ENCODE measurements around the gene AFG3L2. TPM values are rescaled to one million over a fixed set of nuclear protein-coding genes. Genes with fewer than 3 reads are reported as not detected.
"Not testable (repeated sequence)": the region's sequence is repeated elsewhere in the genome, so short reads cannot be mapped to it uniquely, and the experiment has no call there.

AFG3L2 gene
- total RNA-seq, 1 experiment from 2014 or later = 42.3 TPM

- H3K9me3 ChIP-seq (replicated peaks); DNase-seq: not testable (repeated sequence)
These were observed 5.3 kb upstream of the AFG3L2 start for GRCh38 chr18:12382221-12382814.

GRCh38 chr18:12378198-12378558 lies 1.2 kb upstream of the AFG3L2 start:
- Histone ChIP-seq H3K4me3 (peak overlapping the region; percentile 57), H3K27ac (peak overlapping the region; percentile 57)
- H3K27me3 ChIP-seq; H3K9me3 ChIP-seq (replicated peaks); H3K36me3 ChIP-seq; H3K4me1 ChIP-seq; DNase-seq: not testable (repeated sequence)

More at GRCh38 chr18:12382221-12382814, 5.3 kb upstream of the AFG3L2 start:
- not testable (repeated sequence) for H3K27me3 ChIP-seq, H3K36me3 ChIP-seq, H3K4me1 ChIP-seq, H3K27ac ChIP-seq, H3K4me3 ChIP-seq

GRCh38 chr18:12377556-12378197 lies 650 bp upstream of the AFG3L2 start:
- peak overlapping the region; percentile 57 for H3K27ac ChIP-seq
- no peaks in the 10 kb centered on the region for H3K36me3 ChIP-seq
- H3K4me1 ChIP-seq = peaks cover 3% of the 10 kb centered on the region; the same call in 1 of the 2 replicates
- no peak for DNase-seq
- H3K4me3 ChIP-seq = peak overlapping the region; percentile 57
- no peaks in the 10 kb centered on the region for H3K27me3 ChIP-seq
- H3K9me3 ChIP-seq (replicated peaks) = no peaks in the 10 kb centered on the region

GRCh38 chr18:12376034-12376753 lies 833 bp downstream of the AFG3L2 start:
- Histone ChIP-seq H3K4me1 (peaks cover 3% of the 10 kb centered on the region; the same call in 1 of the 2 replicates), H3K27me3 (no peaks in the 10 kb centered on the region), H3K27ac (peak overlapping the region; percentile 92), H3K9me3 (replicated peaks) (no peaks in the 10 kb centered on the region), H3K36me3 (no peaks in the 10 kb centered on the region), H3K4me3 (peak overlapping the region; percentile 90)
- DNase-seq = peak in 1 of 2 experiments; percentile 49

GRCh38 chr18:12374401-12374800 lies 2.6 kb downstream of the AFG3L2 start:
- no peak for DNase-seq
- Histone ChIP-seq H3K27me3 (no peaks in the 10 kb centered on the region), H3K27ac (no peak overlapping the region), H3K9me3 (replicated peaks) (no peaks in the 10 kb centered on the region), H3K4me3 (no peak overlapping the region), H3K36me3 (no peaks in the 10 kb centered on the region), H3K4me1 (peaks cover 3% of the 10 kb centered on the region; the same call in 1 of the 2 replicates)

GRCh38 chr18:12373771-12374116 lies 3.3 kb downstream of the AFG3L2 start:
- H3K9me3 ChIP-seq (replicated peaks) = no peaks in the 10 kb centered on the region
- no peaks in the 10 kb centered on the region for H3K27me3 ChIP-seq
- no peak for DNase-seq
- no peaks in the 10 kb centered on the region; the same call in 1 of the 2 replicates for H3K36me3 ChIP-seq
- H3K4me1 ChIP-seq = peaks cover 3% of the 10 kb centered on the region; the same call in 1 of the 2 replicates
- H3K4me3 ChIP-seq = no peak overlapping the region
- no peak overlapping the region for H3K27ac ChIP-seq

- Histone ChIP-seq H3K27me3 (no peaks in the 10 kb centered on the region), H3K4me1 (peaks cover 3% of the 10 kb centered on the region; the same call in 1 of the 2 replicates), H3K36me3 (peaks cover 4% of the 10 kb centered on the region; the same call in 1 of the 2 replicates), H3K9me3 (replicated peaks) (no peaks in the 10 kb centered on the region), H3K27ac (no peak overlapping the region), H3K4me3 (no peak overlapping the region)
- no peak for DNase-seq
These were observed 3.8 kb downstream of the AFG3L2 start for GRCh38 chr18:12373116-12373770.

- Histone ChIP-seq H3K27ac (no peak overlapping the region), H3K4me3 (no peak overlapping the region), H3K36me3 (peaks cover 4% of the 10 kb centered on the region; the same call in 1 of the 2 replicates), H3K4me1 (peaks cover 3% of the 10 kb centered on the region; the same call in 1 of the 2 replicates), H3K27me3 (no peaks in the 10 kb centered on the region), H3K9me3 (replicated peaks) (no peaks in the 10 kb centered on the region)
- DNase-seq = no peak
These were observed 4.6 kb downstream of the AFG3L2 start for GRCh38 chr18:12372406-12372805.

GRCh38 chr18:12371590-12371989 lies 5.4 kb downstream of the AFG3L2 start:
- Histone ChIP-seq H3K27me3 (no peaks in the 10 kb centered on the region), H3K4me3 (no peak overlapping the region), H3K4me1 (peaks cover 3% of the 10 kb centered on the region; the same call in 1 of the 2 replicates), H3K9me3 (replicated peaks) (no peaks in the 10 kb centered on the region), H3K27ac (no peak overlapping the region), H3K36me3 (peaks cover 6% of the 10 kb centered on the region)
- DNase-seq = no peak

- no peaks in the 10 kb centered on the region for H3K9me3 ChIP-seq (replicated peaks)
- DNase-seq = no peak
- no peak overlapping the region for H3K27ac ChIP-seq
- H3K4me3 ChIP-seq = no peak overlapping the region
- H3K36me3 ChIP-seq = peaks cover 10% of the 10 kb centered on the region
- peaks cover 3% of the 10 kb centered on the region; the same call in 1 of the 2 replicates for H3K4me1 ChIP-seq
- H3K27me3 ChIP-seq = no peaks in the 10 kb centered on the region
These were observed 7.8 kb downstream of the AFG3L2 start for GRCh38 chr18:12369211-12369610.

GRCh38 chr18:12366784-12367183 lies 10.2 kb downstream of the AFG3L2 start:
- no peaks in the 10 kb centered on the region for H3K27me3 ChIP-seq
- H3K4me3 ChIP-seq = no peak overlapping the region
- H3K4me1 ChIP-seq = no peaks in the 10 kb centered on the region
- H3K9me3 ChIP-seq (replicated peaks) = no peaks in the 10 kb centered on the region
- no peak overlapping the region for H3K27ac ChIP-seq
- DNase-seq = no peak
- H3K36me3 ChIP-seq = peaks cover 10% of the 10 kb centered on the region

GRCh38 chr18:12366379-12366778 lies 10.6 kb downstream of the AFG3L2 start:
- Histone ChIP-seq H3K27ac (no peak overlapping the region), H3K4me1 (no peaks in the 10 kb centered on the region), H3K27me3 (no peaks in the 10 kb centered on the region), H3K4me3 (no peak overlapping the region), H3K9me3 (replicated peaks) (no peaks in the 10 kb centered on the region), H3K36me3 (peaks cover 10% of the 10 kb centered on the region)
- DNase-seq = no peak

- Histone ChIP-seq H3K36me3 (peaks cover 16% of the 10 kb centered on the region), H3K4me1 (no peaks in the 10 kb centered on the region), H3K9me3 (replicated peaks) (no peaks in the 10 kb centered on the region), H3K4me3 (no peak overlapping the region), H3K27ac (no peak overlapping the region), H3K27me3 (no peaks in the 10 kb centered on the region)
- DNase-seq = no peak
These were observed 14.4 kb downstream of the AFG3L2 start for GRCh38 chr18:12362473-12363174.

GRCh38 chr18:12361770-12362378 lies 15.2 kb downstream of the AFG3L2 start:
- H3K4me1 ChIP-seq = no peaks in the 10 kb centered on the region
- no peak overlapping the region for H3K4me3 ChIP-seq
- no peaks in the 10 kb centered on the region for H3K9me3 ChIP-seq (replicated peaks)
- no peak overlapping the region for H3K27ac ChIP-seq
- no peak for DNase-seq
- no peaks in the 10 kb centered on the region for H3K27me3 ChIP-seq
- peaks cover 20% of the 10 kb centered on the region for H3K36me3 ChIP-seq
